HG02678 (cell line): ENCODE results near the gene MAF.

Experiments used
- ATAC-seq: cut with Tn5 transposase; IDR thresholded peaks from one replicate; pipeline ENCODE4 v1.9.1; 2021; ENCODE audit warnings: mild to moderate bottlenecking, moderate library complexity; ENCODE audit not compliant: unreplicated experiment

Gene MAF

DNA sequence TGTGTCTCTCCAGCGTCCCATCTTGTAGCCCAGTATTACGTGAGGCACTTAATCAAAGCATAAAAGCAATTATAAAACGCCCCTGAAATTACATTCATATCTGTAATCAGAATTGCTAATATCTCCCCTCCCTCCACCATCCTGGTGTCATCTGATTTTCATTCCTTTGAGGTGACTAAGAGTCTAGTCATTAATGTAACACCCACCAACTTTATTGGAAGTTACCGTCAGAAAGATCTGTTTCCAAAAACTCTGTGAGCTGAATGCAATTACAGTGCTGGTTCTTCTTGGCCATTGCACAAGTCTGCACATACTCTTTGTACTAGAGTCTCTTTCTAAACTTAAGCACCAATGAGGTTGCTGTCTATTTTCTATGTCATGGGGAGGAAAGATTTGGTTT lies 12.5 kb upstream of the MAF start:
- ATAC-seq = no peak

DNA sequence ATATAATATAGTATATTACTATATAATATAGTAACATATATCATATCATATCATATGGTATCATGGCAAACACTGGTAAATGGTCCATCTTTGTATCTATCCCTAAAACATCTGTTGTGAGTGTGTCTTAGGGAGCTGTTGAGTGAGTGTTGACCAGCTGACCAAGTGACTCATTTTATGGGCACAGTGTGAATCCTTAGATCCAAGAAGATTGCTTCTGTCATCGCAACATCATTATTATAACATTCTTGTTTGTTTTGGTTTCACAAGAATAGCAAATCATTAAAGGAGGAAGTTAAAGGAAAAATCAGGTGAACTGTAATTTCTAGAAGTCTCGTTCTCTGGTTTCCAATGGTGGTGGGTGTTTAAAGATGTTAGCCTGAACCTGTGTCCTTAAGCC lies 11.7 kb upstream of the MAF start:
- no peak for ATAC-seq

DNA sequence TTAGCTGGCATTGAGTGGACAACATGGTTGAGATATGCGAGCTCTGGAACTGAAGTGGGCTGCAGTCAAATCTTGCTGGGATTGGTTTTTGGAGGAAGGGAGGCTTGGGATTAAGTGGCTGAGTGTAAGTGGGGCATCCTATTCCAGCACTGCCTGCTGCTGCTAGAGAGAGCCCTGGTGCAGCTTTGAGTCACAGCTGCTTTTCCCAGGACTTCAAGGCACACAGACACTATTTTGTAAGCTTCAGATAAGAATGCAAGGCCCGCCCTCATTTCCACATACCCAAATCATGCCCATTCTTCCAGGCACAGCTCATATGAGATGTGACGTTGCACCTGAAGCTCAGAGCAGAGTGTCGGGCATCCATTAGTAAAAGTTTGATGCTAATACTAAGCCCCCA lies 10.2 kb upstream of the MAF start:
- ATAC-seq = no peak

DNA sequence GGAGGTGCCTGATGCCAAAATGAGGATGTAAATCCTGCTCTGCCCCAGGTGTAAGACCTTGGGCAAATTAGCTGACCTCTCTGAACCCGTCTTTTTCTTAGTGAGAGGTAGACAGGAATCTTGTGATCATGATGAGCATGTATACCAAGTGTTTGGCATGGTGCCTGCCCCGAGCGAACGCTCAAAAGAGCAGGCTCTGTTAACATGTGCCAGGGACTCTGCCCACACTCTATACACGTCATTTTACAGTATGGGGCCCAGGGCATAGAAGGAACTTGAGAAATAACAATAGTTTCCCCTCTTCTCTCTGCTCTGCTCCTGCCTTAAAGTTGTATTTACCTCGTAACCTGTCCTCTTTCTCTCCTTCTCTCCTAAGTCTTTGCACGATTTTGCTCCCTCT lies 9.3 kb upstream of the MAF start:
- no peak for ATAC-seq

DNA sequence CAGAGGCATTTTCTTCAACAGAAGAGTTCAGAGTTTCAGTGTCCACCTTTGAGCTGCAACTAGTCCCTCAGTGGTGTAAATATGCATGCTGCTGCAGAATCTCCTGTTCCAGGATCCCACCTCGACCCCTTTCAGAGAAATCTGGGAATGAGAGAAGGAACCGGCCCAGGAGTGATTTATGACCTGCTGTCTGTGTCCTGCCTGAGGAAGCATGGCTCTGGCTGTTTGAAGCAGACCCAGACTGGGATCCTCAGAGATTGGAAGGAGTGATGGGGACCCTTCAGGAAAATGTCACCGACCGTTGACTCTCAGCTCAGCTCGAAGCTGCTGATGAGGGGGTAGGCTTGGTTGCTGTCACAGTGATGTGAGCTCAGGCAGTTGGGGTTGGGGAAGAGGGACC lies 8.4 kb upstream of the MAF start:
- no peak for ATAC-seq

DNA sequence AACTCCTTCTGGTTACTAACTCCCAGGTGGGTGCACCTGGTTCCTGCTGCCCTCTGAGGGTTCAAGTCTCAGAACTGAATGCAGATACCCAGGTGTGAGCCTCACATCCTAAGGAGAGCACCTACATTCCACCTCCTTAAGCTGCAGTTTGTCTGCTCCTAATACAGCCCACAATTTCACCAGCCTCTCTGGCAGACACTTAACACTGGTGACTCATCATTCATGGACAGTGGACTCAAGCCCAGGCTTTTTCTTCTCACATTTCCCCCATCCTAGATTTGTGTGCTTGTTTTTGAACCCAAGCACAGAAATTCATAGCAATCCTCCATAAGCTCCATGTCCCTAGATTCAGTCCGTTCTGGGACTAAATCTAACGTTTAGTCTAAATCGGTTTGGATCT lies 7.0 kb upstream of the MAF start:
- no peak for ATAC-seq

DNA sequence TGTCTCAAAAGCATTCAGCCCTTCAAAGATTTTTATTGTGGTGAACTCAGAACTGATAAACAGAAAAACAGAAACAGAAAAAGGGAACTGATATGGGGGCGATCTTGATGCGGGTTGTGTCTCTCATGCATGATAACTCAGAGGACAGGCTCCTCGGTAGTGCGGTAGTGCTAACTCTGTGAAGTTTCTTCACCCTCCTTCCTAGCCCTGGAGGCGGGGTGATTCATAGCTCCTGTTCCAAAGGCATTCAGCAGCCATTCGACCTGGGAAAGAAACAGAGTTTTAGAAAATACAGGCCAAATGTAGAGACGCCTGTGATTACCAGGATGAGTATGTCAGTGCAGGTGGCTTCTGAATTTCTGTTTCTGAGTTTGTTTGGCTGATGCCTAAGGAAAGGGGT lies 5.5 kb upstream of the MAF start:
- peak; percentile 65 for ATAC-seq

DNA sequence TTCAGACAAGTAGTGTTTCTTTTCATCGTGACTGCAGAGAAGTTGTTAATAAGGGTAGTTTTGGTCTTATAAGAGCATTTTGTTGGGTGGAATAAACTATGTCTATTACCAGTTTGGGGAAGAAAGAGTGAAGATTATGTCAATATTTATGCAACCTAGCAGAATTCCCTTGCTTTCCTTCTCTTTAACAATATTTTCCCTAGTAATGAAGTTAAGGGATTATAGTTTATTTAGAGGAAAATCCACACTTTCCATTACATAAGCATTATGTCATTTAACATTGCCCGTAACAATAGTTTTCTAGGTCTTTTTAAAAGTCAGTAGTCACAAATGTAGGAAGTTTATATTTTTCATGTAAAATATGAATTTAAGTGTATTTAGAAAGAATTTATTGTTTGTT lies 2.5 kb upstream of the MAF start:
- ATAC-seq = no peak

DNA sequence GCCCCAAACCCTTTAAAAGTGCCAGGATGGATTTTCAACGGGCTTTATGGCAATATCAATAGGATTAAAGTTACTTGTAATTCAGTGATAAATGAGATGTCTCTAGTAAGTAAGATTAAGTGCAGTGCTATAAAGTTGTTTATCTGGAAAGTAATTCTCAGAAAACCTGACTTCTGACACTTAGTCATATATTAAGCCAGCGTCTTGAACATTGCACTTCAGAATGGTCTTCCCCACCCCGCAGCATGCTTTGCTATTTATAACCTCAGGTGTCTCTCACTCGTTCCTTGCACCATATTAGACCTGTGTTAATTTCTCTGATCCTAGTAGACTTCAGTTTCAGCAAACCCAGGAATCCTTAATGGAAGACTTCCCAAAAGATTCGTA lies 2.1 kb upstream of the MAF start:
- ATAC-seq = no peak

DNA sequence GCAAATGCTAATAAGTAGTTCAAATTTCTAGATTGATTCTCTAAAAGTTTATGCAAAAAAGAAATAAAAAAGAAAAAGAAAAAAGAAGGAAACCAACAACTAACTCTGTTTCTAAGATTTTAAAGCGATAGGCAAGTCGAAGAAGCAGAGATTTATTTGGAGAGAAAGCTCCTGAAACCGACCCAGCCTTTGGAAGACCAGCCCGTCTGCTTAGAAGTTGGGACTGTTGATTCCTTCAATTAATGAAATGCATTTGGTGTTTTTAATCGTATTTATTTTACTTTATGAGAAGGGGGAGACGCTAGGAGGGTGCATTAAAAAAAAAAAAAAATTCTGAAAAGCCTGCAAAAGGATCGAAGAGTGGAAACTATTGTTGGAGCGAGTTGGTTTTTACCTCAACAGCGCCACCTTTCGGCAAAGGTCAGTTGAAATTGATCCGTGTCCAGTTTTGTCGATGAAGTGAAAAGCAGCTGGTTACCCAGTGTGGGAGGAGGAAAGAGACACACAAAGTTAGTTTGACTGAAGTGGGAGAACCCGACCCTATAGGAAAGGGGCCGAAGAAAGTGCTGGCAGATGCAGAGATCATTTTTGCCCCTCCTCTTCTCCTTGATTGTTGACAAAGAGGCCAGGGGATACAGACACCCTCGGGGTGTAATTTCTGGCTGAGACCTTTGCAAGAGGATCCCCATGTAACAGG lies 1.5 kb upstream of the MAF start:
- ATAC-seq = no peak

DNA sequence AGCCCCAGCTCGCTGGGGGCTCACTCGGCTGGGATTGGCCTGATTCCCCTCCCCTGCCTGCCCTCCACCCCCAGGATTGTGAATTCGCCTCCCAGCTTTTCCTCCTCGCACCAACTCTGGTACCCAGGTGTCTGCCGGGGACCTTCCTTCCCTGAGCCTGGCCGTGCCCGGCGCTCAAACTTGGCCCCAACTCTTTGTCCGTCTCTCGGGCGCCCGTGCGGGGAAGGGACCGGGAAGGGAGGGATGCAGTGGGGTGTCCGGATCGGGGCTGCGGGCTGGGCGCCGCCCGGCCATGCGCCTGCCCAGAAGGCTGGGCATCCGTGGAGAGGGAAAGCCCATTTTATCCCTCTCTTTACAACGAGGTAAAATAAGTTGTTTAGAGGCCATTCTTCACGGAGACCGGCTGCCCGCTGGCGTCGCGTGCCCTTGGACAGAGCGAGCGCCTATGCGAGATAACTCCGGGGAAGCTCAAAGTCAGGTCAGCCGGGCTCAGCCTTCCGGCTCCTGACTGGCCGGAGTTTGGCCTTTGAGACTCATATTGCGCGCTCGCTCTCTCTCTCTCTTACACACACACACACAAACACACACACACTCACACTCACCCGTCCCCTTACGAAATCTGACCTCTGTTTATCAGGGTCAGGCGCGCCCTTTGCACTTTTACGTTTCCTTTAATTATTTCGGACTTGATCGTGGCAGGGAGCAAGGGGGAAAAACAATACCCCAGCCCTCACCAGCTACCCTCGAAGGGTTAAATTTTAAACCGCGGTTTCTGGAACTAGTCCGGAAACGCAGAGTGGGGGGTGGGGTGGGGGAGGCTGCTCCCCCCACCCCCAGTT lies 774 bp upstream of the MAF start:
- no peak for ATAC-seq

DNA sequence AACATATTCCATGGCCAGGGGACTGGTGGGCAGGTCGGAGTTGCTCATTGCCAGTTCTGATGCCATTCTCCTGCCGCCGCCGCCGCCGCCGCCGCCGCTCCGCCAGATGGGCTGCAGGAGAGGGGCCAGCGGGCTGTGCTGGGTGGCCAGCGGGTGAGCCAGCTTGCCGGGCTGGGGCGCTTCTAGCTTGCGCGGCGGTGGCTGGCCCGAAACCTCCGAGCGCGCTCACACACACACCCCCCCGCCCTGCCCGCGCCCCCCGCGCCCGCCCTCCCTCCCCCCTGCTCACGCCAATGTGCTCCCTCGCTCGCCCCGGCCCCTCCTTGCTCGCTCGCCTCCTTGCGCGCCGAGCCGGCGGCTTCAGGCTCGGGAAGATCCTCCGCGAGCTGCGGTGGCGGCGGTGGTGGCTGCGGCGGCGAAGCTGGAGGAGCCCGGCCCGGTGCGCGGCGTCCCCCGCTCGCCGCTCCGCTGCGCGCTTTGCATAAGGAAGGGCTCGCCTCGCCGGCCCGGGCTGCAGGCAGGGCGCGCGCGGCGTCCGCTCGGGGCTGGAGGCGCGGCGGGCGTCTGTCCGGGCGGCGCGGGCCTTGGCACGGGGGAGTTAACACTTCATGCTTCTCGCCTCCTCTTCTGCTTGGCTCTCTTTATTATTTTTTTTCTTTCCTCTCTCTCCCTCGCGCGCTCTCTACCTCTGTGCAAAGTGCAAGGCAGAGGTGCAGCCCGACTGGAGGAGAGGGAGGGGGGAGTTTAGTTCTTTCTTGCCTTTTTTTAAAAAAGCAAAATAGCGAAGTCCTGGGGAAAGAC lies 500 bp downstream of the MAF start:
- ATAC-seq = peak; percentile 45

DNA sequence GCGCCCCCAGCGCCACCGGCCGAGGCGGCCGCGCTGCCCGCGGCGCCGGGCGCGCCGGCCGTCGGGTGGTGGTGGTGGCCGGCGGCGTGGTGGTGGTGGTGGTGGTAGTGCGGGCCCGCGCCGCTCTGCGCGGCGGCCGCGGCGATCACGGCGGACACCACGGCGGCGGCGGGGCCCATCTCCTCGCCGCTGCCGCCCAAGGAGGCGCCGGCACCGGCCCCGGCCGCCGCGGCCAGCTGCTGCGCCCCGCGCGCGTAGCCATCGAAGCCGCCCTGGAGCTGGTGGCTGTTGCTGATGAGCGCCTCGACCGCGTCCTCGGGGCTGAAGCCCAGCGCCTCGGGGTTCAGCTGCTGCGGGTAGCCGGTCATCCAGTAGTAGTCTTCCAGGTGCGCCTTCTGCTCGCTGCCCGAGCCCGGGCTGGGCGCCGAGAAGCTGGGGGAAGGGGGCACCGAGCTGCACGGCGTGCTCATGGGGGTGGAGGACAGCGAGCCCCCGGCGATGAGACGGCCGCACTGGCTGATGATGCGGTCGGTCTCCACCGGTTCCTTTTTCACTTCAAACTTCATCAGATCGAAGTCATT lies 1.2 kb downstream of the MAF start:
- no peak for ATAC-seq

DNA sequence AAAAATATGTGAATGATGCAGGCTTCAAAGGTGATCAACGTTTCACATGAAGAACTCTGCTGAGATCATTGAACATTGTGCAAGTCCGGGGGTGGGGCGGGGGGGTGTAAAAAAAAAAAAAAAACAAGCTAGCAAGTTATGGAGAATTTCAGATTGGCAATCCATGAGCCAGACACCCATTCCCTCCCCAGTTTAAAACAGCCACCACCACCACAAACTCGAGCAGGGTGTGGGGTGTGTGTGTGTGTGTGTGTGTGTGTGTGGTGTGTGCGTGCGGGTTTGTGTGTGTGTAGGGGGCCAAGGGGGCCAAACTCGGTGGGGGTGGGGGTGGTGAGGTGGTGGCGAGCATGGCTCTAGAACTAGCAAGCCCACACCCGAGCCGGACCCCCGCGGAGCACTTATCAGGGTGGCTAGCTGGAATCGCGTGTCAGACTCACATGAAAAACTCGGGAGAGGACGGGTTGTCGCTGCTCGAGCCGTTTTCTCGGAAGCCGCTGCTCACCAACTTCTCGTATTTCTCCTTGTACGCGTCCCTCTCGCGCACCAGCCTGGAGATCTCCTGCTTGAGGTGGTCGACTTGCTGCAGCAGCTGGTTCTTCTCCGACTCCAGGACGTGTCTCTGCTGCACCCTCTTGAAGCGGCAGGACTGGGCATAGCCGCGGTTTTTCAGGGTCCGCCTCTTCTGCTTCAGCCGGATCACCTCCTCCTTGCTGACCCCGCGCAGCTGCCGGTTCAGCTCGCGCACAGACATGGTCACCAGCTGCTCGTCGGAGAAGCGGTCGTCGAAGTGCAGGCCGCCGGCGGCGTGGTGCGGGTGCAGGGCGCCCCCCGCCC lies 2.0 kb downstream of the MAF start:
- no peak for ATAC-seq

DNA sequence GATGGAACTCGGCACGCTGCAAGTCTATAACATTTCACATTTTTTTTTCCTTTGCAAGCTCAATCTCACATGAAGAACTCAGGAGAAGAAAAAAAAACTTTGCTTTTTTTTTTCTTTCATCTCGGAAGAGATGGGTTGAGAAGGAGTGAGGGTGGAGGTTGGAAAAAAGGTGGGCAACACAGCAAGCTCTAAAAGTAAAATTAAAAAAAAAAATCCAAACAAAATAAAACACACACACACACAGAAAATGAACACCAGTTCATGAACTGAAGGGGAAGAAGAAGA lies 2.5 kb downstream of the MAF start:
- no peak for ATAC-seq

DNA sequence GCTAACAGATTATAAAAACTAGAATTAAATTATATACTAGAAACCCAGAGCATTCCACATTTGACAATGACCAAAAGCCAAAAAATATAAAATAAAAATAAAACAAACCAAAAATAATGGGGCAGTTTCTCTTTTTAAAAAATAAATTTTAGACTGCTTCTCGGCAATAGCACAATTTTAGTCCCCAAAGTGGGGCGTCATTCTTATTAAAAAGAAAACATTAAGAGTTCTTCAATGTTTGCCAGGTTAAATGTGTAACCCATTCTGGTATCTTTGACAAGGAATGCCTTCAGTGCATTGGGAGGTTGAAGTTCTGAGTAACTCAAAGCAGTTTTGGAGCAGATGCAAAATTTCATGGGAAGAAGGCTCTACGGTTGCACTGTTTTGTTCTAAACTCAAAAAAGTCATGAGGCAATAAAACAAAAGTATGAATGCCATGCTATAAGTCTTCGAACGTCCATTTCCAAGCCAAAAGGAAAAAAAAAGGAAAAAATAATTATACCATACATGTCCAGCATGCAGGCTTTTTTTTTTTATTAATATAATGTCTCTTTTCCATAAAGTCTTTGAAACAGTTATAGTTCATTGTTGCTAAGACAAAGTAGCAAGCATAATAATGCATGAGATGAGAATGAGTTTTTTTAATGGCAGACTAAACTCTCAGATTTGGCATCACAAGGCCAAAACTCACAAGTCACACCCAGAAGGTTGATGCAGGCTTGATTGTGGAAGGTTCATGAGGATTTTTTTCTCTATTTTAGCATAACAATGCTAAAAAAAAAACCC lies 3.1 kb downstream of the MAF start:
- no peak for ATAC-seq

DNA sequence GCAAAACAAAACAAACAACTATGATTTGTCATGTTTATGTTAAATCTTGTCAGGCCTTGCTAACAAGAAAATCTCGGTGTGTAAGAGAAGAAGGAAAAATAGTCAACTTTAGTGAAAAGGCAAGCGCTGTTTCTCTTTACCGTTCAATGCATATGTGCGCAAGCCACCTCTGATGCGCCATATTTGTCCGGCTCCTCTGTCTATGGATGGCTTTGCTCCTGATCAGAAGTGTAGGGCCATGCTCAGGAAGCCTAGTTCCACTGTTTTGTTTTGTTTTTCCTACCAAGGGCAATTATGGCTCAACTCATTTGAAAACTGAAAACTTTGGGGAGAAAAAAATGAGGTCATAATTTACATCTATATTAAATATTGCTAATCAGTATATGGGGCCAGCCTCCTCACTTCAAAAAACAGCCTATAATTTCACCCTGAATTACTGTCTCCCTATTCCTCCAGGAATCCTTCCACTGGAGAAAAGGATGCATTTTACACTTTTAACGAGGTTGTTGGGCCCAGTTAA lies 4.5 kb downstream of the MAF start:
- no peak for ATAC-seq

DNA sequence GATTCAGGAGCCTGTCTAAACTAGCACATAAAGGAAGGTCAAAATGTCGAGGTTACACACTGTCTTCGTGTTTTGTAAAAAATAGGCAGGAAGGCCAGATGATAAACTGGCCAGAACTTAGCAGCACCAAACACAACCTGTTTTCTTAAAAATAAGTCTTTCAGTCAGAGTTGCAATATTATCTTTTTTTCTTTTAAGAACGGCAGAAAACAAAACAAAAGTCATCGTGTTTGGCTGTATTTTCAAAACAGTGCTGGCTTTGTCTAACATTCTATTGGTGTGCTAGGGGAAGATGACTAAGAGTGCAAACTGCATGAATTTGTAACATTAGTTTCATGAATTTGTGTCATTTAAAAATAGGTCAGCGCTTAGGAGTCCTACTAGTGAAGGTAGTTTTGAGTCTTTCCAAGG lies 5.3 kb downstream of the MAF start:
- ATAC-seq = no peak

DNA sequence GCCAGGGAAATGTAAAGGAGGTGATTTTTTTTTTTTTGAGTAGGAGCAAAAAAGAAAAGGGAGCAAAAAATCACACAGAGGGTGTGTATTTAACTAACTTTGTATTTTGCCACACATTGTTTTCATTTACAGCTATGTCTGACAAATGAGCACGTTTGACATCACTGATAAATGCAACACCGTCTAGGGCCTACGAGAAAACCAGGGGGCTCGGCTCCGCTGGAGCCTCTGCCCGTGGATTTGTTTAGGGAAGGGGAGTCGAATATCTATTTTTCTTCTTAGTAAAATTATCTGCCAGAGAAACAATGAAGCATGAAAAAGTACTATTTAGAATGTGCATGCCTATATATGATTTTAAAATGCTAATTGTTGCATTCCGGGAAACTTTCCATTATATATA lies 6.8 kb downstream of the MAF start:
- ATAC-seq = no peak

DNA sequence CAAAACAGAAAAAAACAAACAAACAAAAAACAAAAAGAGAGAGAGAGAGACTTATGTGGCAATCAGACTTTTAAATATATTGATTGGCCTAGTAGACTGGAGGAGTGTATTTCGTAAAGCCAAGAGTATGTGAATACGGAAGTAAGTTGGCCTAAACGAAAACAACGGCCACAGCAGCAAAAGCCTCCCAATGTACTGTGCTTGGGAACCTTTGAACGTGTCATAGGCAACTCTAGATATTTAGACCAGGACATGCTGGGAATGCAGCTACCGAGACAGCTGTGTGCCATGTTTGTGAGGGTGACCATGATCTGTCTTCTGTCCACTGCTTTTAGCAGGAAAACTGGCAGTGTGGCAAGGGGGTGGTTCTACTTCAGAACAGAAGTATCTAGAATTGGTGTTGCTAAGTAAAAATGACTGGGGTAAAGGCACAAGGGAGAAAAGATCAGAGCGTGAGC lies 7.4 kb downstream of the MAF start:
- no peak for ATAC-seq
